ENCODE data around the gene CCDC85C.
A peak's percentile ranks its signal among the peaks of the same experiment; 100 is the strongest.

The CCDC85C gene

DNA sequence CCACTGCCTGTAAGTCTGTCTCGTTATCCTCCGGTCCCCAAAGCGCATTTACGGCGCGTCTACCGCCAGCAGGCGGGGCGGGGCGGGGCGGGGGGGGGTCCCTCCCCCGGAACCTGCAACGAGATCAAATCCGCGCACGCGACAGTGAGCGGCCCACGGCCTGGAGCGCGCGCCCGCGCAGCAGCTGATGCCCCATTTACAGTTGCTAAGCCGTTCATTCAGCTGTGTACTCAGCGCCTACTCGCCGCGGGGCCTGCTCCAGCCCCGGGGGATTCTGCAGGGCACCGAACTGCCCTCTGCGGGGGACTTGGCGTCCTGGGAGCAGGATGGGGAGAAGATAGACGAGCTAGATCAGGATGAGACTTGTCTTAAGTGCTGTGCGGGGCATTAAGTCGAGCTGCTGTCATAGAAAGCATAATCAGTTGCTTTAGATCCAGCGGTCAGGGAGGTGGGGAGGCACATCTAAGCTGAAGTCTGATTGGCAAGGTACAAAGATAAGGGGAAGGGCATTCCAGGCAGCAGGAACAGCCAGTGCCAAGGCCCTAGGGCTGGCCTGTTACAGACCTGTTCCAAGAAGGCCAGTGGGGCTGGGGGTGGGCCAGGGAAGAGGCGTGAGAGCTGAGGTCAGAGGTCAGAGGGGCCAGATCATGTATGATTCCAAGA lies 1.4 kb upstream of the CCDC85C start:
- H3K4me3 ChIP-seq (ENCODE audit: low read depth, low read length) = peak overlapping the region; percentile 83
- no peak for TF ChIP-seq CTCF (IDR thresholded peaks at IDR 0.05; ENCODE audit: insufficient read depth, low read depth, low read length, missing control alignments)
- DNase-seq (ENCODE audit: low read depth) = peak; percentile 78

DNA sequence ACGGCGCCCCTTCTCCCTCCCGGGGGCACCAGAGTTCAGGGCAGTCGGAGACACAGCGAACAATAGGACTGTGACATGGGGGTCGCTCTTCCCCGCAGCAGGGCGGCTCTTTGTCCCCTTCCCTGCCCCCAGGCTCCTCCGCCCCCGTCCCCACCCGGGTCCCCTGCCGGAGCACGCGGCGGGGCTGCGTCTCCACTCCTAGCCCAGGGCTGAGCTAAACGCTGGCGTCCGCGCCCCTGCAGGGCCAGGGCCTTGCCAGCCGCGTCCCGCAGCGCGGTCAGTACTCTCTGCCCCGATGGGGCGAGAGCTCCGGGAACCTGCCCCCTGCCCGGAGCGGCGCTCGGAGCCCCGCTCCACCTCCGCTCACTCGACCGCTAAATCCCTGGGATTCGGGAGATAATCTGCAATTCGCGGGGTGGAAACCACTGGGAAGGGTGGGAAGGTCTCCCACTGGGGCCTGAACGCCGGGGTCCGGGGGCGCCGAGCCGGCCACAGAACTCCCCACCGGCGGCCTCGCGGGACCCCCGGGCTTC lies 825 bp upstream of the CCDC85C start:
- no peak for TF ChIP-seq CTCF (IDR thresholded peaks at IDR 0.05; ENCODE audit: insufficient read depth, low read depth, low read length, missing control alignments)
- H3K4me3 ChIP-seq (ENCODE audit: low read depth, low read length) = peak overlapping the region; percentile 83
- peak; percentile 33 for DNase-seq (ENCODE audit: low read depth)

- DNase-seq (ENCODE audit: low read depth) = peak; percentile 96
- no peak for TF ChIP-seq CTCF (IDR thresholded peaks at IDR 0.05; ENCODE audit: insufficient read depth, low read depth, low read length, missing control alignments)
Observed at GRCh38 chr14:99604278-99604765, 315 bp upstream of the CCDC85C start.

DNA sequence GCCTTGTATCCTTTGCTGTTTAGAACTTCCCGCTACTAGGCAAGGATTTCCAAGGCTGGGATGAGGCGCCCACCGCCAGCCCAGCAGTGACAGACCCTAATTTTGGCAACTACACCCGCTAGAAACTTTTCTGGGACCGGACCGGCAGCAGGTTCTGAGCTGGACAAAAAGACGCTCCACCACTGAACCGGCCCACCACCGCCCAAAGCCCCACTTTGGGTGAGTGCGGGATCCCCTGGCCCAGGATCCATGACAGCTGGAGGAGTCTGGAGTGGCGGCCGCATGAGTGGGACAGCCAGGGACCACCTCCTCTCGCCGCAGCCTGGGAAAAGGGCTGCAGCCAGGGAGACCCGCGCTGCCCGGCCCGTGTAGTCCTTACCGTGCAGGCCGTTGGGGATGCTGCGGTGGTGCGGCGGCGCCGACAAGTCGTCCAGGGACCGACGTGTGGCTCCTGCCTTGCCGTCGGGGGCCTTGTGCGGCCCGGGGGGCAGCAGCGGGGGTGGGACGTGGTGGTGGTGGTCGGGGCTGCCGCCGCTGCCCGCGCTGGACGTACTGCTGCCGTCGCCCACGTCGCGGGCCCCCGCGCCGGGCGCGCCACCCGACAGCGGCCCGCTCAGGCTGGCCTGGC lies 1.1 kb downstream of the CCDC85C start:
- no peak for DNase-seq (ENCODE audit: low read depth)
- no peak for TF ChIP-seq CTCF (IDR thresholded peaks at IDR 0.05; ENCODE audit: insufficient read depth, low read depth, low read length, missing control alignments)
- H3K4me3 ChIP-seq (ENCODE audit: low read depth, low read length) = no peak overlapping the region

More at GRCh38 chr14:99604278-99604765, 315 bp upstream of the CCDC85C start:
- H3K4me3 ChIP-seq (ENCODE audit: low read depth, low read length) = peak overlapping the region; percentile 83

DNA sequence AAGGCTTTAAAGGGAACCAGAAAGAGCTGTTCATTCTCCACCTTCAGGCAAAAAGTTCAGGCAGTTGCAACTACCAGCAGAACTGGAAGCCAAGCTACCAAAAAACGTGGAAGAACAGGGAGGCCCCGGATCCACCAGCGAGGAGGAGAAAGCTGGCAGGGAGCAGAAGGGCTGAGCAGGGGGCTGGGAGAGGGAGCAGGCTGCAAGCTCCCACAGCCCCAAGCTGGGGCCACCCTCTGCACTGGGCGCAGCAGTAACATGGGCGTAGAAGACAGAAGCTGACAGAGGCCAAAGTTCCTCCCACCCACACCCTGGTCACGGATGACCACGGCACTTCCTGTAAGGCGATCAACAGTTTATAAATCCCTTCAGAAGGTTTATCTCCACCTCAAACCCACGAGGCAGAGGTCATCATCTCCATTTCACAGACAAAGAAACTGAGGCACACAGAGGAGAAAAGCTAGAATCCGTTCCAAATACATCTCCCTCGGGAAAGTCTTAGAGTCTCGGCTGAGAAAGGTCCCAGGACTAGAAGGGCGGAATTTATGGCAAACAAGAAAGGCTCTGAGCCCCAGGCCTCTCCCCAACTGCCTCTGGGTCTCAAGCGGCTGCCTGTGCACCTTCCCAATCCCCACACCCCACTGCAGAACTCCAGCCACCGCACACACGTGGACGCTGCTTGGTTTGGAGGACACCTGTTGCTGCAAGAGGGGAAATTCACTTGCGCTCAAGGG lies 1.8 kb downstream of the CCDC85C start:
- no peak overlapping the region for H3K4me3 ChIP-seq (ENCODE audit: low read depth, low read length)
- DNase-seq (ENCODE audit: low read depth) = no peak
- no peak for TF ChIP-seq CTCF (IDR thresholded peaks at IDR 0.05; ENCODE audit: insufficient read depth, low read depth, low read length, missing control alignments)

- no peak for DNase-seq (ENCODE audit: low read depth)
- H3K4me3 ChIP-seq (ENCODE audit: low read depth, low read length) = no peak overlapping the region
- TF ChIP-seq CTCF (IDR thresholded peaks at IDR 0.05; ENCODE audit: insufficient read depth, low read depth, low read length, missing control alignments) = no peak
Observed at GRCh38 chr14:99601361-99601831, 2.6 kb downstream of the CCDC85C start.

All from GM12865 (cell line).